GM06990 (cell line): ENCODE measurements around the gene SLC6A12.

Source experiments
- DNase-seq: peaks from one replicate; pipeline ENCODE4 v3.0.0-alpha.2; 2011; ENCODE audit not compliant: insufficient read length; ENCODE audit errors: extremely low read depth
- H3K27me3 ChIP-seq: replicated peaks from 2 replicates; pipeline ENCODE4 v1.6.0; 2011; ENCODE audit warnings: low read length; ENCODE audit not compliant: control insufficient read depth, insufficient read depth
- H3K36me3 ChIP-seq: 2 replicates; pipeline ENCODE4 v1.5.1; 2011; ENCODE audit warnings: low read length; ENCODE audit not compliant: control insufficient read depth, insufficient read depth
- H3K4me3 ChIP-seq: replicated peaks from 2 replicates; pipeline ENCODE4 v1.5.1; 2011; ENCODE audit warnings: low read depth, mild to moderate bottlenecking, control low read depth, low read length
- CTCF ChIP-seq: IDR thresholded peaks from 2 replicates; pipeline ENCODE4 v1.5.1; 2011; ENCODE audit warnings: low read length, control low read depth, mild to moderate bottlenecking, inconsistent platforms; ENCODE audit not compliant: insufficient read depth, poor library complexity, severe bottlenecking

SLC6A12 gene

GRCh38 chr12:174124-174523 is 39.8 kb downstream of the SLC6A12 start:
- no peaks in the 10 kb centered on the region for H3K36me3 ChIP-seq
- no peaks in the 10 kb centered on the region; the same call in none of the 2 replicates for H3K27me3 ChIP-seq
- no peak for TF ChIP-seq CTCF
- DNase-seq = no peak
- H3K4me3 ChIP-seq = no peak overlapping the region

- Histone ChIP-seq H3K36me3 (no peaks in the 10 kb centered on the region), H3K27me3 (no peaks in the 10 kb centered on the region; the same call in none of the 2 replicates), H3K4me3 (no peak overlapping the region)
- DNase-seq = no peak
- no peak for TF ChIP-seq CTCF
Measured at GRCh38 chr12:172732-173161, 41.2 kb downstream of the SLC6A12 start.

- no peak overlapping the region for H3K4me3 ChIP-seq
- DNase-seq = no peak
- TF ChIP-seq CTCF = no peak
- no peaks in the 10 kb centered on the region; the same call in none of the 2 replicates for H3K27me3 ChIP-seq
- H3K36me3 ChIP-seq = no peaks in the 10 kb centered on the region
Measured at GRCh38 chr12:171743-172676, 41.9 kb downstream of the SLC6A12 start.

GRCh38 chr12:171276-171675 is 42.7 kb downstream of the SLC6A12 start:
- no peak for DNase-seq
- no peak for TF ChIP-seq CTCF
- Histone ChIP-seq H3K27me3 (no peaks in the 10 kb centered on the region; the same call in none of the 2 replicates), H3K4me3 (no peak overlapping the region), H3K36me3 (no peaks in the 10 kb centered on the region)

- no peak for TF ChIP-seq CTCF
- H3K27me3 ChIP-seq = no peaks in the 10 kb centered on the region; the same call in none of the 2 replicates
- DNase-seq = no peak
- H3K4me3 ChIP-seq = no peak overlapping the region
- H3K36me3 ChIP-seq = no peaks in the 10 kb centered on the region
Measured at GRCh38 chr12:170371-171225, 43.4 kb downstream of the SLC6A12 start.
